HG02588 (cell line): ENCODE data around the gene TFAP2E.

Experiments
- ATAC-seq: cut with Tn5 transposase; IDR thresholded peaks from one replicate; pipeline ENCODE4 v1.9.1; 2021; ENCODE audit warnings: mild to moderate bottlenecking, moderate library complexity; ENCODE audit not compliant: unreplicated experiment

The TFAP2E gene

DNA sequence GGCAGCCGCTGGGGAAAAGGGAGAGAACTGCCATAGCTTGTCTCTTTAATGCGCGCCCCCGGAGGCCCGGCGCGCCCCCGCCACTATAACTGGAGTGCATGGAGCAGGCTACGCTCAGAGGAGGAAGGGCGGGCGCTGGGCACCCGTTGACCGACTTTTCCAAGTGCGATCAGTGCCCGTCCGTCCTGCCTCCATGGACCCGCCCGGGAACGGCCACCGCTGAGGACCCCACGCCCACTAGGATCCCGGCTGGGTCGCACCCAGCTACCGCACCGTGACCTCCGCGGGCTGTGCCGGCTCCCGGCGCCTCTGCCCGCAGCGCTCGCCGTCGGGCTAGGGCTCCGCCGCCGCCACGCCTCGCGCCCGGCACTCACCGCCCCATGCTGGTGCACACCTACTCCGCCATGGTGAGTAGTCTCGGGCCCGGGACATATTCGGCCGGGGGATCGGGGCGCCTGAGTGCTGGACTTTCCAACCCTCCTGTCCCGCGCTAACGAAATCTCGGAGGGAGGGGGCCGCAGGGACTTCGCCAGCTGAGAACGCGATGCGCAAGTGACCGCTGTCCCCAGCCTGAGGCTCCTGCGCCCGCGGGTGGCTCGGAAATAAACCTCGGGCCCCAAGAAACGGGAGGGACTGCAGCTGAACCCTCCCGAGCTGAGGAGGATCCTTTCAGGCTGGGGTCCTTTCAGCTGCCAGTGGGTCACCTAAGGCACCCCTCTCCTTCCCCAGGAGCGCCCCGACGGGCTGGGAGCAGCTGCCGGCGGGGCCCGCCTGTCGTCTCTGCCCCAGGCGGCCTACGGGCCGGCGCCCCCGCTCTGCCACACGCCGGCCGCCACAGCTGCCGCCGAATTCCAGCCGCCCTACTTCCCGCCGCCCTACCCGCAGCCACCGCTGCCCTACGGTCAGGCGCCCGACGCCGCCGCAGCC lies at the start of gene TFAP2E:
Gene TFAP2E, plus strand, starts transcription at position 117 of the 927 bp plus-strand sequence. Its CDS starts 264 bp downstream, at position 381.
- ATAC-seq = no peak

DNA sequence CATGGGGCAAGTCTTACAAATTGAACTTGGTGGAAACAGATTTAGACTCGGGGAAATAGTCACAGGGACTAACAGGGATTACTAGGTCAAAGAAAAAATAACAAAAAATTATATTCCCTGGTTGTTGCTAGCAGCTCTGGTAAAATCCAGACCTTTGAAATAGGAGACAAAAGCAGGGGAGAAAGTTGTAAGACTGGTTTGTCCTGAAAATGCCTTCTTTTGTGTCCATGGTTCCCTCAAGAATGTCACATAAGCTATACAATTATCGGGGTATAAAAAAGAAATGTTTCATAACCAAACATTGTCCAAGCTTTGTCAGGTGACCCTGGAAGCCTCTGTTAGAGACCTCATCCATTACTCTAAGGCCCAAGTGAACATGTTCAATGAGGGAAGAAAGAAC lies 49.0 kb upstream of the TFAP2E start:
- ATAC-seq = no peak

DNA sequence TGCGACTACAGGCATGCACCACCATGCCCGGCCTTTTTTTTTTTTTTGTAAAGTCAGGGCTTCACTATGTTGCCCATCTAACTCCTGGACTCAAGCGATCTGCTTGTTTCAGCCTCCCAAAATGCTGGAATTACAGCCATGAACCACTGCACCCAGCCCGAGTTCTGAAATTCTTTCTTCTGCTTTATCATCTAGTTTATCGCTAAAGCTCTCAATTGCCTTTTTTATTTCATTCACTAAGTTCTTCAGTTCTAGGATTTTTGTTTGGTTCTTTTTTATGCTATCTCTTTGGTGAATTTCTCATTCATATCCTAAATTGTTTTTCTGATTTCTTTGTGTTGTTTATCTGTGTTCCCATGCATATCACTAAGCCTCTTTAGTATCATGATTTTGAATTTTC lies 42.9 kb upstream of the TFAP2E start:
- ATAC-seq = no peak

DNA sequence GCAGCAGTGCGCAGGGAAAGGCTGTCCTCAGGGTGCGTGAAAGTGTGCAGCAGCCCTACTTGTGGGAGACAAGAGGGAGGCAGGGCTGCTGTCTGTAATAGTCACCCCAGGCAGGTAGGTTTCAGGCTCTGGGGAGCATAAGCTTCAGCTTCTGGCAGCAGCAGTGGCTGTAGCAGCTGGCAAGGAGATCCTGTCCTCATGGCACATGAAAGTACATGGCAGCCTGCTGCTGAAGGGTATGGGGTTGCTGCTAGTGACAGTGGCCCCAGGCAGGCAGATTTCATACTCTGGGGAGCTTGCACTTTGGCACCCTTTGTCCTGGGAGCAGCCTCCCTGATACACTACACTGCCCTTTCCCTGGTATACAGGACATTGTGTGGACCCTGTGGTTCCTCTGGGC lies 42.2 kb upstream of the TFAP2E start:
- ATAC-seq = no peak

DNA sequence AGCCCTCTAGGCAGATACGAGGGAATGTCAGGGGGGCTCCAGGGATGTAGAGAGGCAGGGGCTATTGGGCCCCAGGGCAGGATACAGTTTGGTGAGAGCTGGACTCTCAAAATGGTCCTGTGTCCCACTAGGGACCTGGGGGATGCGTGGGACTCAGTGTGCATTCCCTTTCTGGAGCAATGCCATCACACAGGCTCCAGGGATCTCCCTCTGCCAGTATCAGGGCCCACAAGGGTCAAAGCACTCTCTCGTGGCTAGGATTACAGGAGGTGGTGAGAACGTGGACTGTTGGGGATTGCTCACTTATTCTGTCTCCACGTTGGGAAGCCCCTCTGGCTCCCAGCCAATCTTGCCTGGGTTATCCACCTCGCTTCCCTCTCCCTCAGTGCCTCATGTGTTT lies 41.7 kb upstream of the TFAP2E start:
- no peak for ATAC-seq

DNA sequence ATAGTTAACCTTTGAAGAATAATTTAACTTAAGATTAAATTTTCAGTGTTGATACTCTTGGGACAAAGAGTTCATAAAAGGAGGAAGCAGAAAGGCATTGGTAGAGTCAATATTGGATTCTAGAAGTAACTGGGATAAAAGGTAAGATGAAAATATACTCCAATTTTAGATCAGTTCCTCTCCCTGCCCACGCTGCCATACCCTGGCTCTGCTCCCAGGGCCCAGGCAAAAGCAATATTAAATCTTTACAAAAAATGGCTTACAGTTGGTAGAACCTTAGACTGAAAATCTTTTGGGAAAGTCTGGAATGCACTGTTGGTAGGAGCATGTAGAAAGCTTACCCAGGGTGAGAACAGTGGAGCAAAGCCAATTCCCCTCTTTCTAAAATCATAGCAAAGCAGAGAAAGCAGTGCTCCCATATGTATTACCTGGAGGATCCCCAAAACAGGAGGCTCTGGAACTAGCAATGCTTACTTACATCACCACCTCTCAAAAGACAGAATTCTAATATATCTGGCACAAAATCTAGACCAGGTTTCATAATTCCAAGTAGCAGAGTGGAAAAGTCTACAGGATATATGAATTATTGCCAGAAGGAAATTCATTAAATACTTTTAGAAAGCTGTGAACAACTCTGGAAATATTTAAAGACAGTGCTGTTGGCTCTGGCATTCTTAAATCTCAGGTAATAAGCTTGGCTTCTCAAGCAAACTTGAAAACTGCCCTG lies 40.5 kb upstream of the TFAP2E start:
- no peak for ATAC-seq

DNA sequence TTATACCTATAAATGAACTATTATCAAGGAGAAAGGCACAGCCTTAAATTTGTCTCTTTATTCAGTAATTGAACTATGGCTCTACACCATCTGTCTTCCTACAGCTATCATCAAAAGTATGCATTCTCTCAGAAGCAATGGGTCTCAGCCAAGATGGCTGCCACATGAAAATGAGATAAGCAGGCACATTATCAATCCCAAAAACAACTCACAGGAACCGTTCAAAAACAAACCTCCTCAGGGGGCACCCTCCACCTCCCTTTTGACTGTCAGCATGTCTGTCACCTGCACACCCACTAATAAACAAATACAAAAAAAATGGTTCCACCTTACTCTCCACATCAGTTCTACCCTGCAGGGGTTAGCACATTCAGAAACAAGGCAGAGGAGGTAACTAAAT lies 39.5 kb upstream of the TFAP2E start:
- no peak for ATAC-seq

DNA sequence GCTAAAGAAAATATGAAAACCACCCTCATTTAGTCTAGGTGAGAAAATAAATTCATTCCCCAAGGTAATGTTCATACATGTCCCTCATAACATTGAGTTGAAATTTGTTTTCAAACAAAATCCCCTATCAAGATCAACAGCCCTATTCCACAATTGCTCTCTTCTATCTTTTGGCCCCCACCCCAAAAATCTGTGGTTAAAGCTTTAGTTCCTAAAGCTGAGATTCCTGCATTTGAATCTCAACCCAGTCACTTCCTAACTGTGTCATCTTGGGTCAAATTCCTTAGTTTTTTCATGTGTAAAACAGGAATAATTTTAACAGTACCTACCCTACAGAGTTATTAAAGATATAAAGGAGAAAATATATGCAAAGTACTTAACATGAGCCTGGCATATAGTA lies 37.9 kb upstream of the TFAP2E start:
- no peak for ATAC-seq

DNA sequence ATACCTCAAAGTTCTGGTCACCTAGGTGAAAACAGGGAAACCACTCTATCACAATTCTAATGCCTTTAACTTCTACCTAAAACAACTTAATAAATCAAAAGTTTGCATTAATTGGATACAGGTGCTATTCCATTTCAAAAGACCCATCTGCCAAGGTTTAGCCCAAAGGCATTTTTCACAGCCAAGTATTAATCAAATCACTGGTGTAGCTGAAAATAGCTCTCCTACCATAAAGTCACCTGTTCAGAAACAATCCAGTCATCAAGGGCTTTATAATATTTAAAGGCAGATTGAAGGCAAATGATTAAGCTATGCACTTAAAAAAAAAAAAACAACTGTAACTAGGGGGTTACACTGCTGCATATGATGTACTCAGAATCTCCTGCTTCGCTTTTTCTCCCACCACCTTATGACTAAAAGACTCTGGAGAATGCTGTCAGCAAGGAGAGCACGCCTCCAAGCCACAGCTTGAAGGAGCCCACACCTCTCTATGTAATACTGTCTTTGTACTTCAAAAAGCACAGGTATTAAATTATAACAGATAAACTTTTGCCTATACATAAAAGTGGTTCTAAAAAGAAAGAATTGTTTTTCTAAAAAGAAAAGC lies 36.5 kb upstream of the TFAP2E start:
- no peak for ATAC-seq

DNA sequence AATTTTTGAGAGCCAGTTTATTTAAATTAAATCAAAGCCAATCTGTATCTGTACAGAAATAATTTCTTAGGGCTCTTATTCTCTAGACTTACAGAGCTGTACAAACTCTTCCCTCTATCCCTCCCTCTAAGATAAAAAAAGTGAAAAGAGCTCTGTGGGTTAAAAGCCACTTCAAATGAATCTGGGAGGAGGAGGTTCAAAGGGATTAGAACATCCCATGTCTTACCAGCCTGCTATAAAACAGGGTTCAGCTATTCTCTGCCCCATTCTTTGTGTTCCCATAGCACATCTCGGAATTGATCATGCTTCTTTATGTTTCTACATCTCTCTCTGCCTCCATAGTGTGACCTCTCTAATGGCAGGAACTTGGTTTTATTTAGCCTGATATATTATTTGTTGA lies 35.3 kb upstream of the TFAP2E start:
- ATAC-seq = no peak

DNA sequence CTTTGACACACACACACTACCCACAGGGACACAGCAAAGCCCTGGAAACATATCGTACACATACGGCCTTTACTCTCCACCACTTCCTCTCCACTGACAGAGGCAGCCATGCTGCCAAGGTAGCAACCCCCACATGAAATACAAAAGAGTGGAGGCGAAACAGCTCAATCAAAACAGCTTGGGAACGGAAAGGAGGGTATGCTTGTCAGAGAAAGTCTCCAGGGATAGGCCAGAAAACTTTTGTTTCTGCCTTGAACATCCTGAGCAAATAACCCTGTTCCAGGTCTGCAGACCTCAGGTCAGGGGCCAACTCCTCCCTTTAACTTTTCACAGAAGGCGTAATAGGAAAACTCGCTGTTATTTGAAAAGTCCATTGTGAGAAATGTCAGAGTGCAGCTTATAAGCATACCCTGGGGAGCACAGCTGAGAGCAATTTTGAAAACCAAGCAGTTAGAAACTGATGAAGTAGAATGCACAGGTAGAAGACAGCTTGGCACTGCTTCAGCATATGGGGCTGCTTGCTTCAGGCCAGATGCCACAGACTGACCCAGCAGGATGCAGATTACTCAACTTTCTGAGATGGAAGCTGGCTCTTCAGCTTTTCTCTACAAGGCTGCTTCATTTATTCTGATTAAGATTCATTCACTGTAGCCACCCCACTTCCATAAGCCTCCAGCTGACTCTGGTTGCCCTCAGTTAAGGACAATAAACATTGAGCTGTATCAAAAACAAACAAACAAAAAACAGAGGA lies 33.9 kb upstream of the TFAP2E start:
- ATAC-seq = no peak

DNA sequence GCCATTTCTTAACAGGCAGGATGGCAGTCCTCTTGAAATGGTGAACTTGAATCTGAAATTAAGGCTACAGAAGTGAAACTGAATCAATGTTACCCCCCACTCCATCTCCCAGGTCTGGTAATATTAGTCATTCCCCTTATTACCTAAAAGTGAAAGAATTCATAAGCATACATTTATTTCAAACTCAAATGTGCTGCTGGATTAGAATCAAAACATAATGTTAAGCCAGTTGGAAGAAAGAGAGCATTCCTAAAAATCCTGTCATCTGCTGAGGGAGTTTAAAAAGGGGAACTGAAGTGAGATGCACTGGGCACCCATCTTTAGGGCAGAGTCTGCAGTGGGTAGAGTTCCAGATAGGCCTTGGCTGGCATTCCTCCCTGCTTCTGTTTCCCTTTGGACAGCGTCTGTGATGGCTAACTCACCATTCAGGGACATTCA lies 33.3 kb upstream of the TFAP2E start:
- ATAC-seq = no peak

DNA sequence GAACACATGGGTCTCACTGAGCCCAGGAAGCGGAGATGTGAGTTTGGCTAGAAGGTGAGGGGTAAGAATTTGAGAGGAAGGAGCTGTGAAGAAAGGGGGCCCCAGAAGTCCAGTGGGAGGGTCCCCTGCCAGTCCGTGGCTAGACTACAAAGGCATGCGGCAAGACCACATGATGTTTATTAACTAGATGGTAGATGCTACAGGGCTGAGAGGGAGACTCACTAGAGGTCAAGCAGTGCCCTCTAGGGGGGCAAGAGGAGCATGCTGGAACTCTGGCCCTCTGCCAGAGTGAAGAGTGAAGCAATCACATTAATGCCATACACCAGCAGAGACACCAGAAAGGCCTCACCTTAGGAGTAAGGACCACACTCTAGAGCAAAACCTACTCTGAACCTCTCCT lies 28.1 kb upstream of the TFAP2E start:
- ATAC-seq = no peak

DNA sequence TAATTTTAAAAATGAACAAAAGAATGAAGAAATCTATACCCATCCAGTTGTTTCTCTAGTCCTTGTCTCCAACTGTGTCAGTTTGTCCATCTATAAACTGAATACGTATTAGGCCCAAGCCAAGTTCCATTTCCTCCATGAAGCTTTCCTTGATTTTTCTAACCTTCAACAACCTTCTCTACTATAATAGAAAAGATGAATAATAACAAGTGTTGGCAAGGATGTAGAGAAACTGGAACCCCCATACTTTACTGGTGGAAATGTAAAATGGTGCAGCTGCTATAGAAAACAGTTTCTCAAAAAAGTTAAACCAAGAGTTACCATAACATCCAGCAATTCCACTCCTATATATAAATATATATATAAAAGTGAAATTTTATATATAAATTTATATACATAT lies 26.5 kb upstream of the TFAP2E start:
- no peak for ATAC-seq

DNA sequence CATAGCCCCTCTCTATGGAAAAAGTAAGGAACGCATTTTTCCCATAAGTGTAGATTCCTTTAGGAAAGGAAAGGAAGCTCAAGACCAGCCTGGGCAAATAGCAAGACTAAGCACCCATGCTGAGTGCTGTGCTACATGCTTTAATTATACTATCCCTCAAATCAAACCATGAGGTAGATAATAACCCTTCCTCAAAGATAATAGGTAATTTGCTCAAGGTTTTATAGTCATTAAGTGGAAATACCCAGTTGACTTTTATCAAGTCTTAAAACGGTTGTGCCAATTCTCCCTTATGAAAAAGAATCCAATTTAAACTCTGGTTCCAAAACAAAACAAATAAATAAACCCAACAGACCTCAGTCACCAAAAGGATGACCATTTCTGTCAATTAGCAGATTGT lies 19.3 kb upstream of the TFAP2E start:
- no peak for ATAC-seq

DNA sequence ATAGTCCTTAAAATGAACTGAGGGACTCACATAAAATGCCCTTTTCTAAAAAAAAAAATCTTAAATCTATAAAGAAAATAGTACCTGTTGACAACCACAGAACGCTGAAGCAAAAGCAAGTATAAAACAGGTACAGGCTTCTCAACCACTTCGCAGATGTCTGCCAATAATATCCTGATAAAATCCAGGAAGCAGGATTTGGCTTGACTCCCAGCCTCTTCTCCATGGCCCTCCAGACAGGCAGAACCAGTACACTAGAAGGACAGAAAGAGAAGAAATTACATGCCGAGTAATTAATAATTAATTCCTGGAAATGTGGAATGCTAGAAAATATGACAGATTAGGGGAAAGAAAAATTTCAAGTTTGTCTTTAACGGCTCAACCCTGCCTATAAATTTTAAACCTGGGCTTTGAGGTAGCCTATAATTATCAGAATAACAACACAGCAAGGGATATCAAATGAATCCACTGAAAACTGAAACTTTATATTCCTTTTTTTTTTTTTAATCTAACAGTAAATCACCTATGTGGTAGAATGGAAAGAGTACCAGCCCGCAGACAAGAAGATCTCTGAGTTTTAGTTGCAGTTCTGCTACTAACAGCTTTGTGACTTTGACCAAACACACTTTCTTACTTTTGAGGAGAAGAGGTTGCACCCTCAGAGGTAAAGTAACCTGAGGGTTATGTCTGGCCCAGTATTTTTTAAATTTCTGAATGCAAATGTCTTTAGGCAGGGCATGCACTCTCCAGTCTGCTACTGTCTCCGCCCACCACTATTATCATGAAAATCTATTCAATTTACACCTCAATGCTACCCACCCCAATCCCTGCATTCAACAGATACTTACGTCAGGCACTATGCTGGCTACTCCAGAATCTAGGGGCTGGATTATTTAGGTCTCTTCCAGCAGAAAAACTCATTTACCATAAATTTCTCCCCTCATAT lies 18.6 kb upstream of the TFAP2E start:
- no peak for ATAC-seq

DNA sequence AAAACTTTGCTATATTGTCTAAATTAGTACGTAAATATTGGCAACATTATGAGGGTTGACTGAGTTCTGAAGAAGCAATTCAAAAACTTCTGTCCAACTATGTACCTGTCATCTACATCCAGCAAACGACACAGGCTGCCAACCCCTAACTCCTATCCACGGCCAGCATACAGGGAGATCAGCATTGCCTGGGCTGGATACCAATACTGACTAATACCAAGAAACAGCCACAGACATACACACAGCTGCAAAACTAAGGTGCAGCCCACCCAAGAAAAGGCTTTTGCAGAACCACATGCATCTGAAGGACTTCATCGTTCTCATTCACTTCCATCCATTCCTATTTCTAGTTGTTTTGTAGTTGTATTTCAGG lies 17.9 kb upstream of the TFAP2E start:
- no peak for ATAC-seq

DNA sequence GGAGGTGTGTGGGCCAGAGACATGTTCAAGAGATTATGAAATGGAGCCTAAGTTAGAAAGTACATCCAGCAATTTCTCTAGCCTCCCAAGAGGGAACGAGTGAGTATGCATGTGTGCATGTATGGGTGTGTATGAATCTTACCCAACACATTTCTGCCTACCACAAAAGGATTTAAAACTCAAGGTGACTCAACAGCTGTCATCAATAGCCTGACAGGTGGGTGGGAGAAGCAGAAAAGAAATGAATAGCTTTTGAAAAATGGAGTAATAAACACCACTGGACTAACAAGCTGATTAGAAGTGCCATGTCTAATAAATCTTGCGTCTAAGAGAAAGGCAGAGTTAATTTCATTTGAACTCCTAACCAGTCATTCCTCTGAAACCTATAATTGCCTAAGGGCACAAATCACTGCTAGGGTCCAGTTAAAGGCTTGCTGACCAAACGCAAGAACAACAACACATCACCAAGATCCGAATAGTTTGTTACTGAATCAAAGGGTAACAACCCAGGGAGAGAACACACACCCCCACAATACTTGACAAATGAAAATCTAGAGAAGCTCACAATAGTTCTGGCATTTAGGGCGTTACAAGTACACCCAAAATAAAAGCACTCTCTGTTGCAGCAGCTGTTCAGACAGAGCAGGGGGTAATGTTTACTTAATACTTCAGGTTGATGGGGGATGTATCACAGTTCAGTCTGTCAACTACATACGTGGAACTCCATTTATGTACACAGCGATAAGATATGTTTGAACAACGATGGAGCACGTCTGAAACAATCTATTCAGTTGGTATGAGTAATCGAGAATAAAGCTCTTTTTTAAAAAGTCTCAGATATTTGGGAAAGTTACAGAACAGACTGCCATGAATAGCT lies 17.3 kb upstream of the TFAP2E start:
- ATAC-seq = no peak
